EH (cell line): ENCODE data around the gene ATP5PD.
"Not testable (repeated sequence)": the region's sequence is repeated elsewhere in the genome, so short reads cannot be mapped to it uniquely, and the experiment has no call there.

Experiments used
- DNase-seq: peaks from one replicate; pipeline ENCODE4 v3.0.0-alpha.2; 2015; ENCODE audit warnings: low read depth

The ATP5PD gene

GRCh38 chr17:75020331-75021110, 26.2 kb downstream of the ATP5PD start:
- no peak for DNase-seq

DNA sequence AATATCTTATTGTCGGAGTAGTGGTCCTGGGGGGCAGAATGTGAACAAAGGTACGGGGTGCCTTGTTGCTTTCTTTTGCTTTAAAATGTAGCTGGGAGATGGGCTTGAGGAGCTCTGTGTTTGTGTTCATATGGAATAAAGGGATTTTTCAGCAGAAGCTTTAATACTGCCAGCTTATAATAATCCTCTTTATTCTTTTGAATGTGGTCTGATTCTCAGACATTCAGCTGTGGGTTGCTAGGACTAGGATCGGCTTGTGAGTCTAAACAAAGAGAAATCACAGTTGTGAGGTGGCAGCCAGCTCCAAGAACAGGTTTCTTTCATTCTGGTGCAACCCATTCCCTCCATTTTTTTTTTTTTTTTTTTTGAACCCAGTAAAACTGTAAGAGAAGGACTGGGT, 27.1 kb downstream of the ATP5PD start:
- DNase-seq = no peak

GRCh38 chr17:75019146-75019545, 27.6 kb downstream of the ATP5PD start:
- DNase-seq = no peak

DNA sequence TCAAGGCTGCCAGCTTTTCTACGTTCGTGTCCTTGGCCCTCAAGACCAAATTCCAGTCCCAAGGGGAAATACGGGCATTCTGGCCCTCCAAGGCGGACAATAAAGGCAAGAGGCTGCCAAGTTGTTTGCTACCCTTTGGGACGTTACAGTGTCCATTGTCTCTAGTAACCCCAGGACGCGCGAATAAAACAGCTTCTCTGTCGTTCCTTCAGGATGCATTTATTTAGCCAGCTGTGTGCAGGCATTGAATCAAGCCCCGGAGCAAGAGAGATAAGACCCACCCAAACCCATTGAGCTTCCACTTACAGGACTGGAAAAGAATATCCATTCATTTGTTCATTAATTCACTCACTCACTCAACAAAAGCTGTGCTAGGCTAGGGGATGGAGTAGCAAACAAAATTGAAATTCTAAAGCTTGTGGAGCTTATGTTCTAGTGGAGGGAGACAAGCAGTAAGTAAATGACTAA, 33.6 kb downstream of the ATP5PD start:
- DNase-seq = no peak

DNA sequence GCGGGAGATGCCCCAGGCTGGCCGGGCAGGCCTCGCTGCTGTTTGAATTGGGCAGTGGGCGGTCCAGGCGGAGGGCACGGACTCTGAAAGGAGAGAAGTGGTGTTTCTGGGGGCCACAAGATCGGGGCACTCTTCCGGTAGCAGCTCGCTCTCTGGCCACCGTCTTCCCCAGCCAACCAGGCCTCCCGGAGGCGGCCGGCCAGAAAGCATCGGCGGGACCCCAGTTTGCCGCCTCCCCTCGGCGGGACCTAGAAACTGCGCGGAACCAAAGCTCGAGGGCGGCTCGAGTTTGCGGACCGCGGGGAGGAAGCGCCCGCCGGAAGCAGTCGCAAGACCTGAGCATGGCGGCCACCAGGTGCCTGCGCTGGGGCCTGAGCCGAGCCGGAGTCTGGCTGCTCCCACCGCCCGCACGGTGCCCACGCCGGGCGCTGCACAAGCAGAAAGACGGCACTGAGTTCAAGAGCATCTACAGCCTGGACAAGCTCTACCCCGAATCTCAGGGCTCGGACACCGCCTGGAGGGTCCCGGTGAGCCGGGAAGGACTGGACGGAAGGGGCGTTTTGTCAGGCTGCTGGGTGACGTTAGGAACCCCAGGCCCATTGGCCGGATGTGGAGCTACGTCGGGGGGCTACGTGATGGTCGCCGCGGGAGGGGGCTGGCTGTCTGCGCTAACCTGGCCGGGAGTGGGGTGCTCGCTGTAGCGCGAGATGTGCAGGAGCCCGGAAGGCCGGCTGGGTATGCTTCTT, 34.2 kb downstream of the ATP5PD start, which contains the start of gene MRPL58:
Gene MRPL58 (plus strand): TSS at position 325 of the 746 bp plus-strand sequence. CDS start 17 bp downstream, at position 342.
- DNase-seq = peak; percentile 81

- no peak for DNase-seq
Observed at GRCh38 chr17:75012096-75012345, 34.7 kb downstream of the ATP5PD start.

- DNase-seq = peak; percentile 79
Observed at GRCh38 chr17:75011401-75012095, 35.2 kb downstream of the ATP5PD start.

- peak; percentile 38 for DNase-seq
Observed at GRCh38 chr17:75010683-75011400, 35.9 kb downstream of the ATP5PD start.

- DNase-seq = peak; percentile 28
Observed at GRCh38 chr17:75009139-75009724, 37.5 kb downstream of the ATP5PD start.

GRCh38 chr17:75008373-75008772, 38.4 kb downstream of the ATP5PD start:
- no peak for DNase-seq

- no peak for DNase-seq
Observed at GRCh38 chr17:75006653-75007052, 40.1 kb downstream of the ATP5PD start.

DNA sequence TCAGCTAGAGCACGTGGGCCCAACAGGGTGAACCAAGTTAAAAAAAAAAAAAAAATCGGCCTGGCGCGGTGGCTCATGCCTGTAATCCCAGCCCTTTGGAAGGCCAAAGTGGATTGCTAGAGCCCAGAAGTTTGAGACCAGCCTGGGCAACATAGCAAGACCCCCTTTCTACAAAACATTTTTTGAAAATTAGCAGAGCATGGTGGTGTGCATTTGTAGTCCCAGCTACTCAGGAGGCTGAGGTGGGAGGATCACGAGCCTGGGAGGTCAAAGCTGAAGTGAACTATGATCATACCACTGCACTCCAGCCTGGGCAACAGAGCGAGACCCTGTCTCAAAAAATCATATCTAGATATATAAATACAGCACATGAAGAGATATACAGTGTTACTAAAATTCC, 40.7 kb downstream of the ATP5PD start:
- DNase-seq = not testable (repeated sequence)

GRCh38 chr17:75005291-75005690, 41.5 kb downstream of the ATP5PD start:
- no peak for DNase-seq

DNA sequence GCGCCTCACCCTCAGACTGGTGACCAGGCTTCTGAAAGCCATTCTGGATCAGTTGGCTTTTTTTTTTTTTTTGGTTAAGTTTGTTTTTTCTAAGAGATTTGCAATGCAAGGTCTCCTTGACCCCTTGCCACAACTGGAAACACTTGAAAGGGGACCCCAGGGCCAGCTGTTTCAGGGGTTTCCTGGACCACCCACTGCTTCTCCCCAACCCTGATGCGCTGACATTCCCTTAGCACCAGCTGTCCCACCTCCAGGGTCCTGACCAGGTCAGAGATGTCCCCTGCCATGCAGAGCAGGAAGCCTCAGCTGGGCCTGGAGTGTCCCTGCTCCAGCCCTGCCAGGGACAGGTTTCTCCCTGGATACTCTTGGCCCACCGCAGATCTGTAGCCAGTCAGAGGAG, 42.4 kb downstream of the ATP5PD start:
- DNase-seq = no peak

- no peak for DNase-seq
Observed at GRCh38 chr17:75003957-75004355, 42.8 kb downstream of the ATP5PD start.

GRCh38 chr17:75003070-75003956, 43.5 kb downstream of the ATP5PD start:
- no peak for DNase-seq

DNA sequence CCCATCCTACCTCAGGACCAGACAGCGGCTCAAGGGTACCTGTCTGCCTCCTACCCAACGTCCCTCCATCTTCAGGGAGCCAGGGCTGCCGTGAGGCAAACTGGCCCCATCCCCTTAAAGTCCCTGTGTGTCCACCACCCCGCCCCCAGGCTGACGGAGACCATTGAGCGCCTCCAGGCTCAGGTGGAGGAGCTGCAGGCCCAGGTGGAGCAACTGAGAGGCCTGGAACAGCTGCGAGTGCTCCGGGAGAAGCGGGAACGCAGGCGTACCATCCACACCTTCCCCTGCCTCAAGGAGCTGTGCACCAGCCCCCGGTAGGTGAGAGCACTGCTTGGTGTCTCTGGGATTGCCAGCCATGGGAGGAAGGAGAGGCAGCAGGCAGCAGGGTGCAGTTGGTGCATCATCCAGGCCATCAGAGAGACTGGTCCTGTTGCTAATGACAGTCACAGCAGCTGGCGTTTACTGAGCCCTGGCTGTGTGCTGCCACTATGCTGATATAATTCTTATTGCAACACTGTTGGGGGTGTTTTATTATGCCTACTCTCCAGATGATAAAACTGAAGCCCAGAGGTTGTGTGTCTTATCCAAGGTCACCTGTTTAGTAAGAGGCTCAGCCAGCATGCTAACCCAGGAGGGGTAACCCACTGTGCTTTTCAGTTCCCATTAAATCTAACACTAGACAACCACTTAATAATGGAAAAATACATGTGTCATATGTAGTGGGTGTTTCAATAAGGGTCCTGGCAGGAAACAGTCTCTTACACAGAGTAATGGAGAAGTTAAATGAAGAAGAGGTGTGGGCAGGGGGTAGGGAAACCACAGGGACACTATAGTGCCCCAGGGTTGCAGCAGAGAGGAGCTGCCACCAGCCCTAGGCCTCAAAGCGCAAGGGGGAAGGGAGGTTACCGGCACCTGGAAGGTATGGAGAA, 44.6 kb downstream of the ATP5PD start:
- no peak for DNase-seq

GRCh38 chr17:74999523-74999922, 47.2 kb downstream of the ATP5PD start:
- DNase-seq = no peak

GRCh38 chr17:74998783-74999182, 48.0 kb downstream of the ATP5PD start:
- no peak for DNase-seq

DNA sequence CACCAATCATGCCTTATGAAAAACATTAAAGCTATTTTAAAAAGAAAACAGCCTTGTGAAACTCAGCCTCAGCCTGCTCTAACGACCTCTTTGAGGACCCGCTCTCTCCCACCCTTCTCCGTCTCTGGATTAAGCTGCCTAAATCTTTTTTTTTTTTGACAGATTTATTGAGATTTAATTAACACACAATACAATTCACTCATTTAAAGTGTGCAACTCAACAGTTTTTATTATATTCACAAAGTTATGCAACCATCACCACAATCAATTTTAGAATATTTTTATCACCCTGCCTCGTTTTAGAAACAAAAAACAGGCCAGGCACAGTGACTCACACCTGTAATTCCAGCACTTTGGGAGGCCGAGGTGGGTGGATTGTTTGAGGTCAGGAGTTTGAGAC, 50.9 kb downstream of the ATP5PD start:
- no peak for DNase-seq
